ENCODE measurements around the gene CILP2.
A peak's percentile ranks its signal among the peaks of the same experiment; 100 is the strongest.

Gene CILP2

GRCh38 chr19:19502281-19502680 lies 35.8 kb upstream of the CILP2 start:
- no peak for DNase-seq
- no peak for ATAC-seq
- Mint-ChIP-seq H3K4me3 (no peak overlapping the region), H3K9me3 (no peaks in the 10 kb centered on the region), H3K27me3 (no peaks in the 10 kb centered on the region), H3K27ac (no peak overlapping the region), H3K4me1 (no peaks in the 10 kb centered on the region)

GRCh38 chr19:19502808-19503602 lies 35.1 kb upstream of the CILP2 start:
- Mint-ChIP-seq H3K27me3 (no peaks in the 10 kb centered on the region), H3K27ac (peak overlapping the region in 1 of 2 donors; percentile 66), H3K4me1 (no peaks in the 10 kb centered on the region), H3K9me3 (no peaks in the 10 kb centered on the region), H3K4me3 (no peak overlapping the region)
- ATAC-seq (no peak), DNase-seq (no peak)

GRCh38 chr19:19504754-19505668 lies 33.1 kb upstream of the CILP2 start:
- Mint-ChIP-seq H3K27ac (no peak overlapping the region), H3K27me3 (no peaks in the 10 kb centered on the region), H3K4me3 (no peak overlapping the region), H3K4me1 (no peaks in the 10 kb centered on the region), H3K9me3 (no peaks in the 10 kb centered on the region)
- no peak for ATAC-seq
- no peak for DNase-seq

GRCh38 chr19:19505669-19506326 lies 32.3 kb upstream of the CILP2 start:
- Mint-ChIP-seq H3K27me3 (no peaks in the 10 kb centered on the region), H3K27ac (peak overlapping the region in 1 of 2 donors; percentile 68), H3K4me3 (no peak overlapping the region), H3K9me3 (no peaks in the 10 kb centered on the region), H3K4me1 (no peaks in the 10 kb centered on the region)
- no peak for DNase-seq
- no peak for ATAC-seq

GRCh38 chr19:19506592-19506991 lies 31.5 kb upstream of the CILP2 start:
- Mint-ChIP-seq H3K4me3 (no peak overlapping the region), H3K27ac (peak overlapping the region in 1 of 2 donors; percentile 68)

GRCh38 chr19:19507354-19507753 lies 30.7 kb upstream of the CILP2 start:
- no peaks in the 10 kb centered on the region for H3K27me3 Mint-ChIP-seq
- no peaks in the 10 kb centered on the region for H3K4me1 Mint-ChIP-seq
- no peak overlapping the region for H3K4me3 Mint-ChIP-seq
- ATAC-seq (no peak), DNase-seq (no peak)
- no peak overlapping the region for H3K27ac Mint-ChIP-seq
- no peaks in the 10 kb centered on the region for H3K9me3 Mint-ChIP-seq

More at GRCh38 chr19:19506592-19506991, 31.5 kb upstream of the CILP2 start:
- no peak for ATAC-seq
- no peak for DNase-seq
- Mint-ChIP-seq H3K4me1 (no peaks in the 10 kb centered on the region), H3K9me3 (no peaks in the 10 kb centered on the region), H3K27me3 (no peaks in the 10 kb centered on the region)

- peak overlapping the region in 1 of 2 donors; percentile 50 for H3K27ac Mint-ChIP-seq
Observed at GRCh38 chr19:19508217-19508616, 29.8 kb upstream of the CILP2 start.

GRCh38 chr19:19510432-19510831 lies 27.6 kb upstream of the CILP2 start:
- no peak overlapping the region for H3K4me3 Mint-ChIP-seq
- DNase-seq (no peak), ATAC-seq (no peak)
- no peaks in the 10 kb centered on the region for H3K9me3 Mint-ChIP-seq
- no peak overlapping the region for H3K27ac Mint-ChIP-seq
- H3K4me1 Mint-ChIP-seq, result peaks cover 12% of the 10 kb centered on the region
- no peaks in the 10 kb centered on the region for H3K27me3 Mint-ChIP-seq

More at GRCh38 chr19:19508217-19508616, 29.8 kb upstream of the CILP2 start:
- DNase-seq, result no peak
- Mint-ChIP-seq H3K9me3 (no peaks in the 10 kb centered on the region), H3K4me1 (no peaks in the 10 kb centered on the region), H3K27me3 (no peaks in the 10 kb centered on the region), H3K4me3 (no peak overlapping the region)
- no peak for ATAC-seq

GRCh38 chr19:19513682-19514081 lies 24.4 kb upstream of the CILP2 start:
- peak overlapping the region in 1 of 2 donors; percentile 34 for H3K27ac Mint-ChIP-seq
- no peaks in the 10 kb centered on the region for H3K27me3 Mint-ChIP-seq
- peaks cover 33% of the 10 kb centered on the region for H3K4me1 Mint-ChIP-seq
- H3K4me3 Mint-ChIP-seq, result peak overlapping the region in 1 of 2 donors; percentile 73
- ATAC-seq, result no peak
- H3K9me3 Mint-ChIP-seq, result no peaks in the 10 kb centered on the region
- no peak for DNase-seq

GRCh38 chr19:19514215-19514657 lies 23.8 kb upstream of the CILP2 start:
- ATAC-seq, result no peak
- H3K4me1 Mint-ChIP-seq, result peaks cover 37% of the 10 kb centered on the region
- DNase-seq, result no peak
- H3K9me3 Mint-ChIP-seq, result no peaks in the 10 kb centered on the region
- H3K4me3 Mint-ChIP-seq, result peak overlapping the region; percentile 50 to 73
- peak overlapping the region in 1 of 2 donors; percentile 42 for H3K27ac Mint-ChIP-seq
- no peaks in the 10 kb centered on the region for H3K27me3 Mint-ChIP-seq

- peak within 1 kb of the TSS; percentile 95 to 96 for H3K27ac Mint-ChIP-seq
- ATAC-seq (no peak), DNase-seq (no peak)
- no peaks in the 10 kb centered on the region for H3K9me3 Mint-ChIP-seq
- H3K27me3 Mint-ChIP-seq, result no peaks in the 10 kb centered on the region
- H3K4me1 Mint-ChIP-seq, result peaks cover 45% of the 10 kb centered on the region
- peak within 1 kb of the TSS; percentile 86 to 93 for H3K4me3 Mint-ChIP-seq
Observed at GRCh38 chr19:19514881-19515641, 23.0 kb upstream of the CILP2 start, which contains the start of gene TSSK6. TSS of gene TSSK6 (minus strand) at chr19:19515548. CDS start at chr19:19515427, 121 bp downstream.

- H3K4me3 Mint-ChIP-seq, result peak within 1 kb of the TSS; percentile 86 to 93
- peaks cover 53% of the 10 kb centered on the region for H3K4me1 Mint-ChIP-seq
- H3K9me3 Mint-ChIP-seq, result no peaks in the 10 kb centered on the region
- DNase-seq (peak; percentile 94 to 95), ATAC-seq (peak; percentile 93)
- H3K27me3 Mint-ChIP-seq, result no peaks in the 10 kb centered on the region
- peak within 1 kb of the TSS; percentile 95 to 96 for H3K27ac Mint-ChIP-seq
Observed at GRCh38 chr19:19515642-19516519, 22.2 kb upstream of the CILP2 start, which contains the start of gene NDUFA13. TSS of gene NDUFA13 (plus strand) at chr19:19516225. CDS start at chr19:19516239, 14 bp downstream.

GRCh38 chr19:19517235-19517619 lies 20.8 kb upstream of the CILP2 start:
- no peaks in the 10 kb centered on the region for H3K27me3 Mint-ChIP-seq
- no peak for DNase-seq
- no peak for ATAC-seq
- no peaks in the 10 kb centered on the region for H3K9me3 Mint-ChIP-seq
- H3K4me1 Mint-ChIP-seq, result peaks cover 56% of the 10 kb centered on the region
- H3K4me3 Mint-ChIP-seq, result peak overlapping the region; percentile 86 to 93
- H3K27ac Mint-ChIP-seq, result peak overlapping the region; percentile 33 to 96

GRCh38 chr19:19520989-19521388 lies 17.1 kb upstream of the CILP2 start:
- ATAC-seq, result no peak
- Mint-ChIP-seq H3K27ac (no peak overlapping the region), H3K4me1 (peaks cover 53% of the 10 kb centered on the region)

More at GRCh38 chr19:19520989-19521388, 17.1 kb upstream of the CILP2 start:
- H3K9me3 Mint-ChIP-seq, result no peaks in the 10 kb centered on the region
- H3K4me3 Mint-ChIP-seq, result no peak overlapping the region
- DNase-seq, result no peak
- no peaks in the 10 kb centered on the region for H3K27me3 Mint-ChIP-seq
